ENCODE results near the gene NAGLU. TPM values are rescaled to one million over a fixed set of nuclear protein-coding genes. Genes with fewer than 3 reads are reported as not detected.

NAGLU gene
- total RNA-seq, result 19.3 and 42.9 TPM in 2 replicates

DNA sequence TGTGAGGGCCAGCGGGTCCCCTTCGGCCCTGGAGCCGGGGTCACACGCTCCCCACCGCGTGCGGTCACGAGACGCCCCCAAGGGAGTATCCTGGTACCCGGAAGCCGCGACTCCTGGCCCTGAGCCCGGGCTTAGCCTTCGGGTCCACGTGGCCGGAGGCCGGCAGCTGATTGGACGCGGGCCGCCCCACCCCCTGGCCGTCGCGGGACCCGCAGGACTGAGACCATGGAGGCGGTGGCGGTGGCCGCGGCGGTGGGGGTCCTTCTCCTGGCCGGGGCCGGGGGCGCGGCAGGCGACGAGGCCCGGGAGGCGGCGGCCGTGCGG, at the start of gene NAGLU:
NAGLU (plus strand) TSS at position 194 of the 324 bp plus-strand sequence; CDS start at position 226, 32 bp downstream.
- peak; percentile 72 to 90 for DNase-seq (ENCODE audit: low read depth in 2 of 2)

DNA sequence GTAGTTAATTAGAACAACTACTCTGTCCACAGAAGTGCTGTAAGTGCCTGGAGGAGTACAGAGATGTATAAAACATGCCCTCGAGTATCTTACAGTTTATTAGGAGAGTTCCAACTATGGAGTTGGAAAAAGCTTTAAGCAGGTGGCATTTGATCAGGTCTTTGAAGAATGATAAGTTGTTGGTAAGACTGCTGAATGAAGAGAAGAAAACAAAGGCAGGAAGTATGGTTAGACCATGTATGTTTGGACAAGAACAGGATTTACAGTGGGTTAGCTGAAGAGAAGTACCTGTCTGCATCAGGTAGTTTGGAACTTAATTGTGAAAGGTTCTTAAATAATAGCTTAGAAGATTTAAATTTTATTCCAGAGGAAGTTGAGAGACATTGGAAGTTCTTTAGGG, 48.0 kb upstream of the NAGLU start:
- DNase-seq (ENCODE audit: low read depth in 2 of 2), result no peak

DNA sequence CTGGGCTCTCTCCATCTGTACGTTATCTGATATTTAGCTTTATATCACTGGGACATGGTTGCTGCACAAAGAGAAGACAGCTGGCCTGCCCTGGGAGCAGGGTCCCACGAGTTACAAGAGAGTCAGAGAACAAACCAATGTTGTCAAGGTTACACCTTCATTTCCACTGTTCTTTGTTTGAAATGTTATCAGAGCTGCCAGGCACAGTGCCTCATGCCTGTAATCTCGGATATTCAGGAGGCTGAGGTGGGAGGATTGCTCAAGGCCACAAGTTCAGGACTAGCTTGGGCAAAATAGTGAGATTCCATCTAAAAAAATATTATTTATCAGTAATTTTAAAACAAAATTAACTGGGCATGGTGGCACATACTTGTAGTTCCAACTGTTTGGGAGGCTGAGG, 42.7 kb upstream of the NAGLU start:
- DNase-seq (ENCODE audit: low read depth in 2 of 2), result no peak

DNA sequence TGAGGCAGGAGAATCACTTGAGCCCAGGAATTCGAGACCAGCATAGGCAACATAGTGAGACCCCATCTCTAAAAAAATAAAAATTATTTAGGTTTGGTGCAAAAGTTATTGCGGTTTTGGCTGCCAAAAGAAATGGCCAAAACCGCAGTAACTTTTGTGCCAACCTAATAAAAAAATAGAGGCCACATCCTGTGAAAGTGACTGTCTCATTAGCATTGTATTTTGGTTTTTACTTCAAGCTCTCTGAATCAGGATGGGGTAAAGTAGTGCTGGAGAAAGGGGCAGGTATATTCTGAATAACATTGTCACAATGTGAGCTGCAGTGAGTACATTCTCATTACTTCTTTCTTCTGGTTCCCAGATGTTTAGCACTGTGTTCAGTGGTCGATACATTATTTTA, 41.4 kb upstream of the NAGLU start:
- DNase-seq (ENCODE audit: low read depth in 2 of 2), result no peak

DNA sequence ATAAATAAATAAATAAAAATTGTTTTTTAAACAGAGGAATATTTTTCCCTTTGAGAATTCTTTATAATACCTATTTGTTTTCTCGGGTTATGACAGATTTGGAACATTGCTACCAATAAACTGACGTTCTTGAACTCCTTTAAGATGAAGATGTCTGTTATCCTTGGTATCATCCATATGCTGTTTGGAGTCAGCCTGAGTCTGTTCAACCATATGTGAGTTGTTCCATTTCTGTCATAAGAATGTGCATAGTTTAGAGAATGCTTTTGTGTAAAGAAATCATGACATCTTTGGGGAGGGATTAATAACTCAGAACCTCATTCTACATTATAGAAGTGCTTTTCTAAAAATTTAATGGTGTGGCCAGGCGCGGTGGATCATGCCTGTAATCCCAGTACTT, 37.2 kb upstream of the NAGLU start:
- no peak for DNase-seq (ENCODE audit: low read depth in 2 of 2)

DNA sequence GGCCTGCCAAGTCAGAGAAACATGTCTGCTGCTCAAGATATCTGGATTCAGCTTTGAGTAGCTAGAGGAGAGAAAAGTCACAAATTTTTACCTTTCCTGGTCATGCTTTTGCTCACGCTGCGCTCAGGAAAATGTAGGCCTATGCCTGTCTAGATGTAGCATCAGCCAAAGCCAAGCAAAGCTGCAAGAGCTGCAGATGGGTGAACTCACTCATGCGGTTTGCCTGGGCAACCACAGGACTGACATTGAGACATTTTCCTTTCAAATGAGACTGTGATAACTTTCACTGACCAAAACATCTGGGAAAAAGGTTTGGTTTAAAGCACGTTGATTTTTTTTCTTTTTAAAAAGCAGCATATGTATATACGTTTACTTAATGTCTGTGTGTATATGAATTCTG, 34.0 kb upstream of the NAGLU start:
- DNase-seq (ENCODE audit: low read depth in 2 of 2), result no peak

DNA sequence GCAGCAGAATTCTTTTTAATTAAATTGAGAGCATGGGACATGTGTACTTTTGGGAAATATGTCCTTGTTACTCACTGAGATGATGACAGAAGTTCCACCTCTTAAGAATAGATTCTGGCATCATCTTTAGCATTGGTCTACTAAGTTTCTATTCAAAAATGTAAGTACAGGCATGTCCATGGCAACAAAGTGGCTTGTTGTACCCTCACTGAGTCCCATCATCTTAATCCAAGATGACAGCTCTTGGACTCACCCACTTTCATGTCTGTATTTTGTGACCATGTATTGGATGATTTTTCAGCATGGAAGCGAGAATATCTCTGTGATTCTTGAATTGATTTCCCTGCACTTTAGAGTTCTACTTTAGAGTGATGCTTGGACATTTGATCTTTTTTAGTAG, 33.1 kb upstream of the NAGLU start:
- no peak for DNase-seq (ENCODE audit: low read depth in 2 of 2)

DNA sequence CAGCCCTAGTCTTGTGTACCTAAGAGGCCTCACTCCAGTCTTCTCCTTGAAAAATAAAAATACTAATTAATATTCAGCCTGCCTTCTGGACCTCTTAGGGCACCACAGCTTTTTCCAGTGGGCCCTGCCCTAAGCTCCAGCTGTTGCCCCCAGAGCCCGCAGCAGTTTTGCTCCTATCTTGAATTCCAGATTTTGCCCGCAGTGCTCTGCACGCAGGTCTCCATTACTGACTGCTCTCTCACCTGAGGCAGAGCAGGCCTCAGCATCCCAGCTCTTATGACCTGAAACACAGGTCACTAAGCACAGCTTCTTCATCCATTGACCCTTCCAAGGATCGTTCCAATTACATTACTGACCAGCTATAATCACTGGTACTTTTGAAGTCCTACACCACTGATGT, 28.4 kb upstream of the NAGLU start:
- DNase-seq (ENCODE audit: low read depth in 2 of 2), result no peak

DNA sequence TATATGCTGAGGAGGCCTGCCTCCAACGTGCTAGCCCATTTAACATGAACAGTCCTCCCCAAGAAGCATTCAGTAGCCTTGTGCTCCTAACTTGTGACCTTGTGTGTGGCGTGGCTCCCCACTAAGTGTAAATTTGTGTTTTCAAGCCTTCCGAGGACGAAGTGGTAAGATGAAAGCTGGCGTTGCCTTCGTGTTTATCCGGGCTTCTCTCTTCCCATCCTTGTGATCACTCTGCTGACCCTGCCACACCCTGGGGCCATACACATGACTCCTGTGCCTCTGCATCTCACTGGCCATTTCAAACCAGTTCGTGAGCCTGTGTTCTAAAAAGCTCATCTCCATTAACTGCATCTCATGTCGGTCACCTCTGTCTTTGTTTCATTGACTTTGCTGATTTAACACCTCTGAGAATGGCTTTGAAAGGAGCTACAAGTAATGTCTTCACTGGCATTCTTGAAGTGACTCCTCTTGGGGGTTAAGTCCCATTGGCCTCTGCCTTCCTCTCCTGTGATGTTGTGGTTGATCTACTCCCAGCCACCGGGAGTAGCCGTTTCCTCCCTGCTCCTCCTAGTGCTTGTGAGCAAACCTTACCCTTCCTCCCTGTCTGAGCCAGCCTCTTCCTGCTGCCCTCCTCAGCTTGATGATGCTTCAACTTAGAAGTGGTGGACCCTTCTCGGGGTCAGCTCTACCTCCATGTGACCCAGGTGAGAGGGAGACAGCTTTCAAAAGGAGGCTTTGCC, 27.4 kb upstream of the NAGLU start:
- DNase-seq (ENCODE audit: low read depth in 2 of 2), result peak in 1 of 2 donors; percentile 58

DNA sequence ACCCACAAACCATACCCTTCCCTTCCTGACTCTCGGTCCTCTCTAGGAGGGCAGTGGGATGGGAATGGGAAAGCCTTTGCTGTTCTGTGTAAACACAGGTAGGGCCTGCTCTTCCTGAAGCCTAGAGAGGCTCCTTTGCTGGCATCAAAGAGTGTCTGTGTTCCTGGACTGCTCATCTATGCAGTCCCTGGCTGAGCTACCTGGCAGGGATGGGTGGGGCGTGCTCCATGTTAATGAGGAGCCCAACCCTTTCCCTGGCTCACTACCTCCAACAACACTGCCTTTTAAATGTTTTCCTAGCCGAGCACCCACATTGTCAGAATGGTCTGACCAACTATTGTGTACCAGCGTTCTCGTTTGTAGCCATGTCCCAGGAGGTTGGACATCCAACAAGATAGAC, 26.6 kb upstream of the NAGLU start:
- DNase-seq (ENCODE audit: low read depth in 2 of 2), result no peak

DNA sequence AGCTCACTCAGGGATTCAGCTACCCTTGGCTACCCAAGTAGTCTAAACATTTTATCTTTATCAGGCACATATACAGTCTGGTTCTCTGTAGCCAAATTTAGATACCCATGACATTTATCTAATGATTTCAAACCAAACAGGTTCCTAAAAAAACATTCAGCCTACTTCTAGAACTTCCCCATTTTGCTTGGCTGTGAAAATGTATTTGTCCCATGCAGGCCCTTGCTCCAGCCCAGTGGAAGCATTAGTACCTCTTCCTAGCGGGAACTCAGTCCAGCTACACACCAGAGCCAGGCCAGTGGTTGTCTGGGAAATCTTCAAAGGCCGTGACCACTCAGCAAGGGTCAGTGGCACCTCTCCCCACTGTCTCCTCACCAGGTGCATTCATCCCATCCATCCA, 26.2 kb upstream of the NAGLU start:
- no peak for DNase-seq (ENCODE audit: low read depth in 2 of 2)

DNA sequence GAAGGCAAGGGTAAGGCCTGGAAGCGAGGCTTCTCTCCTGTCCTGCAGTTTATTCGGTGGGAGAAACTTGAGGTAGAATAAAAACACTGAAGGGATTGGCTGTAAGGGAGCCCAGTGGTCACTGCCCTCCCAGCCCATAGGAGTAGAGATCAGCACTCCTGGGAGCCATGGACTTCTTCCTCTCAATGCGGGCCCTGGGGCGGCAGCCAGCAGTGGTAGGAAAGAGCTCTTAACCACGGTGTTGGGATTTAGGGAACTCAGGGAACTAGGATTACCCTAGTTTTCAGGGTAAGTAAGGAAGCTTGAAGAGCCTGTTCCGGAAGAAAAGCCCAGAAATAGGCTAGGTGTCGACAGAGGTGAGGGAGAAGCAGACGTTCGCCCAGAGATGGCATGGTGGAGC, 23.8 kb upstream of the NAGLU start:
- no peak for DNase-seq (ENCODE audit: low read depth in 2 of 2)

DNA sequence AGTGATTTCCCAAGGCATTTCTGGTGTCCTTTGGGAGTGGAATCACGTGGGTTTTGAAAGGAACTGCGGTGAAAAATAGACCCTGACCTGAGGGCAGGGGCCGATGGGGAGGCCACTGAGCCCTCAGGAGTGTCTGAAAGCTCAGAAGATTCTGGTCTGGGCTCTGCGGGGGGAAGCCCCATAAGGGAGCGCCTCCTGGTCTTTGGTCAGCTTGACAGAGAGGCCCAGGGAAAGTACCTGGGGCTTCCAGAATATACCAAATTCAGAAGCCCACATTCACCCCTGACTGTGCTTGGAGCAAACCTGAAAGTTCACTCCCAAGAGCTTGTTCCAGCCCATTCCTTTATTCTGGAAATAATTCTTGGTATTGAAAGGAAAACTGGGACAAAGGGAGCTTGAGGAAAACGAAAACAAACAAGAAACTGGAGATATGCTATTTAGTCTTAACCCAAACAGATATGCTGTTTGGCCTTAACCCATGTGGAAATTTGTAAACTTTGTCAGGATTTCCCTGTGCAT, 23.2 kb upstream of the NAGLU start:
- DNase-seq (ENCODE audit: low read depth in 2 of 2), result no peak

DNA sequence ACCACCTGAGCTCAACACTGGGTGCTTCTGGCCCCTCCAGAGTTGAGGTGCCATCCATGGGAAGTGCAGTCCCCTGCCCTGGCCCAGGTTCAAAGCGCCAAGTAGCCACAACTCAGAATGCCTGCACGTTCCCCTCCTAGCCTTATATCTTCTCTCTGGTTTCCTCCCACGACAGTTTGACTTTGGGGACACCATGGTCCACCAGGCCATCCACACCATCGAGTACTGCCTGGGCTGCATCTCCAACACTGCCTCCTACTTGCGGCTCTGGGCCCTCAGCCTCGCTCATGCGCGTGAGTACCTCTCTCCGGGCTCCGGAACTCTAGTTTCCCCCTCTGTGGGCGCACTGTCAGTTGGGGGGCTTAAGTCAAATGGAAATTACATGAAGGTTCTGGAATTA, 22.4 kb upstream of the NAGLU start:
- no peak for DNase-seq (ENCODE audit: low read depth in 2 of 2)

DNA sequence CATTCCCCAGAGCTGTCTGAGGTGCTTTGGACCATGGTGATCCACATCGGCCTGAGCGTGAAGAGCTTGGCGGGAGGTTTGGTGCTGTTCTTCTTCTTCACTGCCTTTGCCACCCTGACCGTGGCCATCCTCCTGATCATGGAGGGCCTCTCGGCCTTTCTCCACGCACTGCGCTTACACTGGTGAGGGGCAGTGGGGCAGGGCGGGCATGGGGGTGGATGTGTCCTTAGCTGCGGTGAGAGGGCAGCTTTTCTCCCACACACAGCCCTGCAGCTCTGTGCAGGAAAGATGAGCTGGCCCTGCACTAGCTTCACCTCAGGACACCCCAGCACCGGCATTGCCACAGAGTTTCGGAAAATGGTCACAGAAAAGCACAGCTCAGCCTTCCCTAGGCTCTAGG, 21.8 kb upstream of the NAGLU start:
- DNase-seq (ENCODE audit: low read depth in 2 of 2), result no peak

DNA sequence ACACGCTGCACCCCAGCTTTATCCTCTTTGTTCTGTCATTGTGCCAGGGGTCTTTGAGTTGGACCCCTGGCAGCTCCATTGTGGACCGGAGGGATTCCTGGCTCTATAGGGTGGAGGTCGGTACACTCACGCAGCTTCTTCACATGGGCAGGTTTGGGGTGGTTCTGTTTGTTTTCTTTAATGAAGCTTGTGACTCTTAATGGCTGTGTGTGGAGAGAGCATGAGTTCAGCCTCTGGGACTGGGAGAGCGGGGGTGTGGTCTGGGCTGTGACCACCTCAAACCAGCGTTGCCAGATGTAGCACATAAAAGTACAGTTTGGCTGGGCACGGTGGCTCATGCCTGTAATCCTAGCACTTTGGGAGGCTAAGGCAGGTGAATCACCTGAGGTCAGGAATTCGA, 21.2 kb upstream of the NAGLU start:
- no peak for DNase-seq (ENCODE audit: low read depth in 2 of 2)

DNA sequence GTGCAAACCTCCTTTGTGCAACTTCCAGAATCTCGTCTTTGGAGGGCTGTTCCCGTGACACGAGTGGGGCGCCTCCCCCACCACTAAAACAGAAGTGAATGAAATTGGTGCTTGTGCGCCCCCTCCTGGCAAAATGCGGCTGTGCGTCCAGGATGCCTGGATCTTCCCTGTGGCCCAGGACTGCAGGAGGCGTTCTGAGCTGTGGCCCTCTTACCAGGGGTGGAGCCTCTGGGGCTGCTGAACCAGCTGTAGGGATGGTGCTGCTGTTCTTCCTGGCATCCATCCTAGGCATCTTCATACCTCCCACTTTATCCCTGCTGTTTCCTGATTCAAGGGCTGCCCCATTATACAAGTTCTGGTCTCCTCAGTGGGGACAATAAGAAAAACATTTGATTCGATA, 18.5 kb upstream of the NAGLU start:
- DNase-seq (ENCODE audit: low read depth in 2 of 2), result peak in 1 of 2 donors; percentile 86

DNA sequence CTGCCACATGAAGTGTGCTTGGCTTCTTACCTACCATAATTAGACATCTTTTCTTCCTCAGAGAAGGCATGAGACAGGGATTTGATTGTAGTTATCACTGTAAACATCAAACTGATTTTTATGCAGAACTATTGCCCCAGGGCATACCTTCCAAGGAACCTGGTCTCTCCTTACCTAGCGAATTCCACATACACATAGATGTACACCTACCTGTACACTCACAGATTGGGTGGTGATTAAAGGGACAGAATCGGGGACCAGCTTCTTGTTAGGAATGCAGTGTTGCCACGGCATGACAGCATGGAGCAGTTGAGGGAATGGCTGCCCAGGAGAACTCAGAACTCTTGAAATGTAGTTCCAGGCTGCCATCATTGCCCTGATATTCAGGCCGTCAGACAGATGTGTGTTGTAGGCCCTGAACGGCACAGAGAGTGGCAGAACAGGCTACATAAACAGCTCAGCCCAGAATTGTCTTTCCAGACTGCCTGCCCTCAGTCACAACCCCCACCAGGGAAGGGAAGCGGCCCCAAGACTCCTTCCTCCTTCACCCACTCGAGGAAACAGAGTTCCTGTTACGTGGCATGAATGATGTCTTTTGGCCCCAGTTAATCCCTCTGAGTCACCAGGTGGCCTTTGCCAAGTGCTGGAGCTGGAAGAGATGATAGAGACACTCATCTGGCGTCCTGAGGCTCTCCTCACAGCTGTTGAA, 17.8 kb upstream of the NAGLU start:
- DNase-seq (ENCODE audit: low read depth in 2 of 2), result peak in 1 of 2 donors; percentile 96

DNA sequence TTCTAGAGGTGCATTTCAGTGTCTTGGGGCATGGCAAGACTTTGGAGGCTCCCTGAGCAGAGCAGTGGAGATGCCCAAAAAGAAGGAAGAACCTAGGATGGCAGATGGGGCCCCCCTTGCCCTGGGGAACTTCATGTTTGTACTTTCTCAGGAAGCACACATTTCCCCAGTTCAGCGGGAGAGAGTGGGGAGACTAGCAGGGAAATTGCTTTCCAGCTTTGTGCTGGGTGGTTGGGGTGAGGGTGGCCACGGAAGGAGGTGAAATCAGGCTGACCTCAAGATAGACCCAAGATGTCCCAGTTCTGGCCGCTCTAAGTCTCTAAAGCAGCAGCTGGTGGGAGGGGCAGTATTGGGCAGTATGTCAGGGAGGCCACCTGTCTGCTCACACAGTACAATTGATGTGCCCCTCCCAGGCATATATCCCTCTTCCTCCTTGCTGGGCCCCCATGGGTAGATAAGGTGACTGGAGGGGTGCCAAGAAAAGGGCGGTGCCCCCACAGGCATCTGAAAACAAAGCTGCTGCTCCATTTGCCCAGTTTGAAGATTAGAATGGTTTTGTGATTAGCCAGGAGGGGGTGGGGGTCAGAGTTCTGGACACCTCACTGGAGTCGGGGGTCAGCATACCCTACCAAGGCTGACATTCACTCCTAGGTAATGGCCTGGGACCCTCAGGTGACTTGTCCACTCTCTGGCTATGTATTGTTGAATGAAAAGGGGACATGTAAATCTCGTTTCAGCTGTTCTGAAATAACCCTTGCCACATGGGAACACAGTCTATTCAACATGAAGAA, 17.1 kb upstream of the NAGLU start:
- DNase-seq (ENCODE audit: low read depth in 2 of 2), result peak in 1 of 2 donors; percentile 70

DNA sequence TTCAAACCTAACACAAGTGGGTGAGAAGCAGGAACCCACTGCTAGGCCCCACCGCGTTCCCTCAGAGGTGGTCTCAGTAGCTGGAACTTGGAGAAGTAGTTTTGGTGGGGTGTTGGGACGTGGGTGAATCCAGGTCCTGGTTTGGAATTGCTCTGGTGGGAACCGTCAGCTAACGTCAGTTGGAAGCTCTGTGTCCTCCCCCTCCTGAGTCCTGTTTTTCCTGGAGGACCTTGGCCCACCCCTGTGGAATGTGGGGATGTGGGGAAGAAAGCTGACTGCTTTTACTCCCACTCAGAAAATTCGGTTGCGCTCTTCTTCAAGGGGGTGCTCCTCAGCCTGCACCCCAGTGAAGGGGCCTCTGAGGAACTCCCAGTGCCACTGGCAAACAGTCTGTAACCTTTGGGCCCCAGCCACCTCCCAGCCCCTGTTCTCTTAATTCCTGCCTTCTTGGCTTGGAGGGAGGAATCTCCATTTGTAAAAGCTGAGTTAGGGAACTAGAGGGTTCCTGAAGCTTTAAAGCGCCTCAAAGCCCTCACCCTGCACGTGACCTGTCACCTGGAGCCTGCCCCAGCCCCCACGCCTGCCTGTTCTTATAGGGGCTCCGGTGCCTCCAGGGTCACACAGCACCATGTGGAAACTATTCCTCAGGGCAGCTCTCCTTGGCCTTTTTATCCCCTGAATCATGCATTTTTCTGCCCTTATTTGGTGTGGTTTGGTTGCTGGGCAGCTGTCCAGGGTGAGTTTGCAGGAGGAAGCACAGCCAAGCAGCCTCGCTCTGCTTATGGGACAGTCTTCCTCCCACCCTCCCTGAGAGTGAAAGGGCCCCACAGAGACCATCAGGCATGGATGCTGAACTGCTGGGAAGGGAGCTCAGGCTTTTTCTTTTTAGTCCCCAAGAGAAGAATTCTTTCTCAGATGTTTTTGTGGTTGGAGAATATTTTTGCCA, 16.2 kb upstream of the NAGLU start:
- DNase-seq (ENCODE audit: low read depth in 2 of 2), result peak; percentile 87 to 95

DNA sequence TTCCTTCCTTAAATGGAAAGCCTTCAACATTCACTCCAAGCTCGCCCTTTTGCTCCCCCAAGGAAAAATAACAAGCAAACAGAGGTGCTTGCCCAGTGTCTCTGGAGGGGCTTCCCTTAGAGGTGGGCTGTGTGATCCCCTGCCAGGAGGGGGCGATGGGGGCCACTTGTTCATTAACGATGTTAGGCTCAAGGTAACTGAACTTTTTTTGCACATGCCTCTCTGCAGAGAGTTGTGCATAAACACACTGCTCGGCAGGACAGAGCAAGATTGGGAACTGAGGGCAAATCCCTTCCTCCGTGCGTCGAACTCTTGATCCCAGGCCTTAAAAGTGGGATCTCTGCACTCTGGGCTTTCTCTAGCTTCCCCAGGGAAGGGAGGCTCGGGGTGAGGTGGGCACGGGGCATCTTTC, 15.5 kb upstream of the NAGLU start:
- no peak for DNase-seq (ENCODE audit: low read depth in 2 of 2)

Measured in dermis microvascular lymphatic vessel endothelial cell (primary cell).